Myocyte (in vitro differentiated cells): ENCODE results near the gene HSPA9. TPM values are rescaled to one million over a fixed set of nuclear protein-coding genes. Genes with fewer than 3 reads are reported as not detected.

Experiments used
- DNase-seq: peaks from one replicate; pipeline ENCODE4 v3.0.0-alpha.2; 2012; ENCODE audit warnings: low read depth
- polyA plus RNA-seq: library from polyadenylated mRNA; unstranded; fragments of >200 nt; gene quantifications from one replicate; pipeline ENCODE4 v1.2.1, GENCODE V29; 2012; ENCODE audit warnings: missing spikeins
- total RNA-seq: library from RNA; depleted of rRNA; stranded (reverse); fragments of >200 nt; gene quantifications from 2 replicates; pipeline ENCODE4 v1.2.3, GENCODE V29; 2014

Gene HSPA9
- total RNA-seq, result 534 and 535 TPM in 2 replicates
- polyA plus RNA-seq, result 249 TPM

GRCh38 chr5:138575194-138576015 lies at the start of gene HSPA9:
Gene HSPA9, minus strand, starts transcription at chr5:138575401. Its CDS starts 83 bp downstream, at chr5:138575318.
- peak; percentile 100 for DNase-seq

GRCh38 chr5:138623053-138623452 lies 47.9 kb upstream of the HSPA9 start:
- DNase-seq, result no peak

- DNase-seq, result no peak
These were observed 46.9 kb upstream of the HSPA9 start for GRCh38 chr5:138622051-138622450.

GRCh38 chr5:138620663-138621224 lies 45.5 kb upstream of the HSPA9 start:
- DNase-seq, result no peak

GRCh38 chr5:138616508-138616907 lies 41.3 kb upstream of the HSPA9 start:
- no peak for DNase-seq

GRCh38 chr5:138615461-138615860 lies 40.3 kb upstream of the HSPA9 start:
- no peak for DNase-seq

GRCh38 chr5:138611678-138612218 lies 36.5 kb upstream of the HSPA9 start:
- no peak for DNase-seq

GRCh38 chr5:138610918-138611677 lies 35.9 kb upstream of the HSPA9 start:
- DNase-seq, result no peak

GRCh38 chr5:138610415-138610917 lies 35.3 kb upstream of the HSPA9 start:
- DNase-seq, result no peak

GRCh38 chr5:138606378-138607064 lies 31.3 kb upstream of the HSPA9 start:
- DNase-seq, result no peak

GRCh38 chr5:138605254-138605972 lies 30.2 kb upstream of the HSPA9 start:
- DNase-seq, result peak; percentile 95

GRCh38 chr5:138604176-138604785 lies 29.1 kb upstream of the HSPA9 start:
- DNase-seq, result no peak

- DNase-seq, result peak; percentile 96
These were observed 28.2 kb upstream of the HSPA9 start for GRCh38 chr5:138603249-138603920.

- DNase-seq, result peak; percentile 68
These were observed 27.3 kb upstream of the HSPA9 start for GRCh38 chr5:138602371-138603000.

GRCh38 chr5:138601444-138601843 lies 26.2 kb upstream of the HSPA9 start:
- DNase-seq, result peak; percentile 61

- DNase-seq, result no peak
These were observed 25.2 kb upstream of the HSPA9 start for GRCh38 chr5:138600446-138600845.

- DNase-seq, result no peak
These were observed 22.6 kb upstream of the HSPA9 start for GRCh38 chr5:138597661-138598400.
